Keratinocyte (primary cell): ENCODE measurements around the gene ANO2.

Source experiments
- EZH2 ChIP-seq: IDR thresholded peaks from one replicate; pipeline ENCODE4 v1.6.1; 2012; ENCODE audit warnings: inconsistent platforms, mild to moderate bottlenecking, low read length, moderate library complexity
- TF ChIP-seq, protein P1 (sequence below), 3 experiments: IDR thresholded peaks in 1 of 3; conservative IDR thresholded peaks in 1 of 3; optimal IDR thresholded peaks in 1 of 3; 2 replicates in 2 of 3; 3 replicates in 1 of 3; pipeline versions ENCODE3 to v1.5.1; 2011; ENCODE audit warnings: low read length in 3 of 3, mild to moderate bottlenecking in 3 of 3, moderate library complexity in 2 of 3, control low read depth in 1 of 3, inconsistent platforms in 1 of 3; ENCODE audit not compliant: insufficient read depth in 2 of 3; ENCODE audit errors: extremely low read depth in 1 of 3

DNA sequence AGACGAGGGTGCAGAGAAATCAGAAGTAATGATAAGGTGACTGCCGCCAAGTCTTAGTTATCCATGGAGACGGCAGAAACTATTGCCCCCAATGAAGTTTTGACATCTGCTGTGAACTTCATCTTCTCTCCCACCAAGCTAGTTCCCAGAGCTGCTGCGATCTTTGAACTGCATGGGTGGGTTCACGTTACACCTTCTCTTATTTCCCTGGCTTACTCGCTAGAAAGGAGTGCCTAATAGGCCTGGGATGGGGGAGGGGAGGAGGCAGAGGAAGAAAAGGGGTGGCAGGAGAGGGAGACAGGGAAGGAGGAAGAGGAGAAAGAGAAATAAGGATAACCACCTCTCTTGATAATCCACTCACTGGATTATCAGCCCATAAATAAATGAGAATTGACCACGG, 356.0 kb downstream of the ANO2 start:
- TF ChIP-seq, protein P1, sequence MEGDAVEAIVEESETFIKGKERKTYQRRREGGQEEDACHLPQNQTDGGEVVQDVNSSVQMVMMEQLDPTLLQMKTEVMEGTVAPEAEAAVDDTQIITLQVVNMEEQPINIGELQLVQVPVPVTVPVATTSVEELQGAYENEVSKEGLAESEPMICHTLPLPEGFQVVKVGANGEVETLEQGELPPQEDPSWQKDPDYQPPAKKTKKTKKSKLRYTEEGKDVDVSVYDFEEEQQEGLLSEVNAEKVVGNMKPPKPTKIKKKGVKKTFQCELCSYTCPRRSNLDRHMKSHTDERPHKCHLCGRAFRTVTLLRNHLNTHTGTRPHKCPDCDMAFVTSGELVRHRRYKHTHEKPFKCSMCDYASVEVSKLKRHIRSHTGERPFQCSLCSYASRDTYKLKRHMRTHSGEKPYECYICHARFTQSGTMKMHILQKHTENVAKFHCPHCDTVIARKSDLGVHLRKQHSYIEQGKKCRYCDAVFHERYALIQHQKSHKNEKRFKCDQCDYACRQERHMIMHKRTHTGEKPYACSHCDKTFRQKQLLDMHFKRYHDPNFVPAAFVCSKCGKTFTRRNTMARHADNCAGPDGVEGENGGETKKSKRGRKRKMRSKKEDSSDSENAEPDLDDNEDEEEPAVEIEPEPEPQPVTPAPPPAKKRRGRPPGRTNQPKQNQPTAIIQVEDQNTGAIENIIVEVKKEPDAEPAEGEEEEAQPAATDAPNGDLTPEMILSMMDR (optimal IDR thresholded peaks at IDR 0.05 in 1 of 3, IDR thresholded peaks at IDR 0.05 in 1 of 3, conservative IDR thresholded peaks at IDR 0.05 in 1 of 3; ENCODE audit: extremely low read depth in 1 of 3, insufficient read depth in 2 of 3, low read length in 3 of 3), result no peak
- TF ChIP-seq EZH2, result no peak
